Astrocyte of the cerebellum (primary cell): ENCODE results near the gene CERS6.

Source experiments
- DNase-seq: peaks from one replicate; pipeline ENCODE4 v3.0.0-alpha.2; 2011; ENCODE audit warnings: low read depth
- H3K4me3 ChIP-seq: 2 replicates; pipeline ENCODE4 v1.5.1; 2011; ENCODE audit warnings: mild to moderate bottlenecking, low read depth, low read length, moderate library complexity
- in situ Hi-C: cut with HindIII; loops from 2 replicates; pipeline ENCODE4 v1.10.0; 2017; ENCODE audit warnings: low sequenced_read_pairs
- TF ChIP-seq, protein P1 (sequence below): IDR thresholded peaks from 2 replicates; pipeline ENCODE4 v1.5.1; 2012; ENCODE audit warnings: low read length, low read depth, moderate library complexity, mild to moderate bottlenecking; ENCODE audit errors: missing control alignments

CERS6 gene

GRCh38 chr2:168819050-168819715 lies 363.1 kb downstream of the CERS6 start:
- TF ChIP-seq, protein P1, sequence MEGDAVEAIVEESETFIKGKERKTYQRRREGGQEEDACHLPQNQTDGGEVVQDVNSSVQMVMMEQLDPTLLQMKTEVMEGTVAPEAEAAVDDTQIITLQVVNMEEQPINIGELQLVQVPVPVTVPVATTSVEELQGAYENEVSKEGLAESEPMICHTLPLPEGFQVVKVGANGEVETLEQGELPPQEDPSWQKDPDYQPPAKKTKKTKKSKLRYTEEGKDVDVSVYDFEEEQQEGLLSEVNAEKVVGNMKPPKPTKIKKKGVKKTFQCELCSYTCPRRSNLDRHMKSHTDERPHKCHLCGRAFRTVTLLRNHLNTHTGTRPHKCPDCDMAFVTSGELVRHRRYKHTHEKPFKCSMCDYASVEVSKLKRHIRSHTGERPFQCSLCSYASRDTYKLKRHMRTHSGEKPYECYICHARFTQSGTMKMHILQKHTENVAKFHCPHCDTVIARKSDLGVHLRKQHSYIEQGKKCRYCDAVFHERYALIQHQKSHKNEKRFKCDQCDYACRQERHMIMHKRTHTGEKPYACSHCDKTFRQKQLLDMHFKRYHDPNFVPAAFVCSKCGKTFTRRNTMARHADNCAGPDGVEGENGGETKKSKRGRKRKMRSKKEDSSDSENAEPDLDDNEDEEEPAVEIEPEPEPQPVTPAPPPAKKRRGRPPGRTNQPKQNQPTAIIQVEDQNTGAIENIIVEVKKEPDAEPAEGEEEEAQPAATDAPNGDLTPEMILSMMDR, result no peak
- H3K4me3 ChIP-seq, result no peak overlapping the region
- in situ Hi-C loops, result no loop called here
- DNase-seq, result no peak

DNA sequence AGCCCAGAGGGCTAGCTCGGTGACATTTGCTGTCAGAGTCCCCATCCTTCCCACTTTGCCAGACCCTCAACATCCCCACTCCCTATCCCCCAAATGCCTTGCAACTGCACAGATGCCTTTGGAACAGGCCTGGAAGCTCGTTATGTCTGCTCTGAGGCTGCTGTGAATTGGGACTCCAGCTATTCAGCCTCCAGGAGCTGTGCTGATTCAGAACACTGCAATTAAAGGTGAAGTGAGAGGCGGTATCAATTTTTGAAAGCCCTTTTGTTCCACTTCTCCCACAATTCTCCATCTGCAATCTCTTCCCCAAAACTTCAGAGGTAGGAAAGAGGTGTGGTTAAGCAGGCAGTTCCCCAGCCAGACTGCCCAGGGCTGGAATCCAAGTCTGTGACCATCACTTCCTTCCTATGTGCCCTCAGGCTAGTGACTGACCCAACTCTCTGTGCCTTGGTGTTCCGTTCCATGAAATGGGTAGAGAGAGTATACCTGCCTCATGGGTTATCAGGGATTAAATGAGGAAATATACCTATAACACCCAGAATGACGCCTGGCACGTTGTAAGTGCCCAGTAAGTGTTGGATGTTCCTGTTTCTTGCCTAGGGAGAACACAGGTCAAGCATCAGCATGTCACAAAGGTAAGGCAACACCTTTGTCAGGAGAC lies 363.9 kb downstream of the CERS6 start:
- in situ Hi-C loops, result no loop called here
- no peak overlapping the region for H3K4me3 ChIP-seq
- TF ChIP-seq, protein P1, result no peak
- DNase-seq, result no peak

GRCh38 chr2:168821577-168821976 lies 365.5 kb downstream of the CERS6 start:
- TF ChIP-seq, protein P1, result no peak
- in situ Hi-C loops, result no loop called here
- no peak for DNase-seq
- H3K4me3 ChIP-seq, result no peak overlapping the region

GRCh38 chr2:168821992-168822391 lies 365.9 kb downstream of the CERS6 start:
- TF ChIP-seq, protein P1, result no peak
- DNase-seq, result no peak
- no peak overlapping the region for H3K4me3 ChIP-seq
- in situ Hi-C loops, result no loop called here
